ENCODE measurements around the gene STRN. TPM values are rescaled to one million over a fixed set of nuclear protein-coding genes. Genes with fewer than 3 reads are reported as not detected.

The STRN gene
- total RNA-seq, 1 experiment from 2014 or later: 37.4 TPM

- in situ Hi-C loops (cut with HindIII; ENCODE audit: low pct_unique_long_range_greater_than_20kb, low sequenced_read_pairs) (no loop called here), intact Hi-C loops (cut with micrococcal nuclease; ENCODE audit: unreplicated experiment) (no loop called here)
- H3K4me1 ChIP-seq (ENCODE audit: control insufficient read depth, insufficient read depth, low read length): peaks cover 6% of the 10 kb centered on the region; the same call in 1 of the 2 replicates
- no peak overlapping the region for H3K4me3 ChIP-seq (ENCODE audit: low read depth in 2 of 2, low read length in 2 of 2)
- no peak for DNase-seq (ENCODE audit: low read depth, low spot score)
- H3K9me3 ChIP-seq (ENCODE audit: control insufficient read depth, insufficient read depth, low read depth, low read length): no peaks in the 10 kb centered on the region
- TF ChIP-seq CTCF (IDR thresholded peaks at IDR 0.05) (no peak), POLR2AphosphoS5 (IDR thresholded peaks at IDR 0.05; ENCODE audit: low read depth, low read length) (no peak), REST (IDR thresholded peaks at IDR 0.05; ENCODE audit: insufficient read depth in 1 of 2, low read depth in 2 of 2, low read length in 1 of 2) (no peak), SIN3A (IDR thresholded peaks at IDR 0.05; ENCODE audit: borderline replicate concordance, insufficient read depth, low read depth, low read length) (no peak), TCF7L2 (IDR thresholded peaks at IDR 0.05; ENCODE audit: low read depth, low read length) (no peak)
- no peak for ATAC-seq
- no peak overlapping the region for H3K27ac ChIP-seq (ENCODE audit: low read length)
- no peaks in the 10 kb centered on the region for H3K27me3 ChIP-seq (ENCODE audit: control insufficient read depth, insufficient read depth, low read length)
- ChIA-PET POLR2A (interaction anchor here (0.6 kb wide), 1 partner anchor 136 kb away, joined by 6 read pairs; no protein-coding TSS in a partner anchor), CTCF (no interaction called here)
- no TSS peak for BruUV-seq (replicated peaks)
- H3K36me3 ChIP-seq (ENCODE audit: control insufficient read depth, insufficient read depth, low read length): no peaks in the 10 kb centered on the region; the same call in 1 of the 2 replicates
These were observed 79.7 kb downstream of the STRN start for GRCh38 chr2:36886664-36887063.

- intact Hi-C loops (cut with micrococcal nuclease; ENCODE audit: unreplicated experiment): no loop called here
- Histone ChIP-seq H3K4me3 (ENCODE audit: low read depth in 2 of 2, low read length in 2 of 2) (no peak overlapping the region), H3K36me3 (ENCODE audit: control insufficient read depth, insufficient read depth, low read length) (no peaks in the 10 kb centered on the region; the same call in 1 of the 2 replicates), H3K4me1 (ENCODE audit: control insufficient read depth, insufficient read depth, low read length) (peaks cover 6% of the 10 kb centered on the region; the same call in 1 of the 2 replicates), H3K27me3 (ENCODE audit: control insufficient read depth, insufficient read depth, low read length) (no peaks in the 10 kb centered on the region), H3K9me3 (ENCODE audit: control insufficient read depth, insufficient read depth, low read depth, low read length) (no peaks in the 10 kb centered on the region), H3K27ac (ENCODE audit: low read length) (no peak overlapping the region)
- no TSS peak for BruUV-seq (replicated peaks)
- ChIA-PET CTCF (no interaction called here), POLR2A (no interaction called here)
- ATAC-seq (no peak), DNase-seq (ENCODE audit: low read depth, low spot score) (no peak)
- in situ Hi-C loops (cut with HindIII; ENCODE audit: low pct_unique_long_range_greater_than_20kb, low sequenced_read_pairs): no loop called here
- TF ChIP-seq CTCF (IDR thresholded peaks at IDR 0.05) (no peak), REST (IDR thresholded peaks at IDR 0.05; ENCODE audit: insufficient read depth in 1 of 2, low read depth in 2 of 2, low read length in 1 of 2) (no peak), TCF7L2 (IDR thresholded peaks at IDR 0.05; ENCODE audit: low read depth, low read length) (no peak), POLR2AphosphoS5 (IDR thresholded peaks at IDR 0.05; ENCODE audit: low read depth, low read length) (no peak), SIN3A (IDR thresholded peaks at IDR 0.05; ENCODE audit: borderline replicate concordance, insufficient read depth, low read depth, low read length) (no peak)
These were observed 80.7 kb downstream of the STRN start for GRCh38 chr2:36885605-36886004.
